ENCODE results near the gene ZNF106.

- TF ChIP-seq CTCF (IDR thresholded peaks at IDR 0.05; ENCODE audit: poor library complexity) (no peak), EZH2 (IDR thresholded peaks at IDR 0.05; ENCODE audit: borderline replicate concordance) (no peak)
These were observed 16.1 kb downstream of the ZNF106 start for GRCh38 chr15:42474827-42475226.

Data from hepatocyte (in vitro differentiated cells).